ENCODE measurements around the gene TPST2.
A peak's percentile ranks its signal among the peaks of the same experiment; 100 is the strongest.

The TPST2 gene

DNA sequence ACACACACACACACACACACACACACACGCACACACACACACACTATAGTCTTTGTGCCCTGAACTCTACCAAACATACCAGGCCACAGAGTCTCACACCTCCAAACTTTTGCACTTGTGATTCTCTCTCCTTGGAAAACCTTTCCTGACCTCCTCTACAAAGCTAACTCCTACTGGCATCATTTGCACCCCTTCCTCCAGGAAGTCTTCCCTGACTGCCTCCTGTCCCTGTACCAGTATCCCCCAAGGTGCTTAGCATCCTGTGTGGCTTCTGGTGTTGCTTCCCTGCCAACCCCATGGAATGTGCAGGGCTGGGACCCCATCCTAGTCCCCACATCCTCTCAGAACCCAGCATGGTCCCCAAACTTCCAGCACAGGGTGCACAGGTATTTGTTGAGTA lies 8.9 kb downstream of the TPST2 start:
- no peak for DNase-seq (ENCODE audit: low read depth in 1 of 2, low spot score in 1 of 2)

DNA sequence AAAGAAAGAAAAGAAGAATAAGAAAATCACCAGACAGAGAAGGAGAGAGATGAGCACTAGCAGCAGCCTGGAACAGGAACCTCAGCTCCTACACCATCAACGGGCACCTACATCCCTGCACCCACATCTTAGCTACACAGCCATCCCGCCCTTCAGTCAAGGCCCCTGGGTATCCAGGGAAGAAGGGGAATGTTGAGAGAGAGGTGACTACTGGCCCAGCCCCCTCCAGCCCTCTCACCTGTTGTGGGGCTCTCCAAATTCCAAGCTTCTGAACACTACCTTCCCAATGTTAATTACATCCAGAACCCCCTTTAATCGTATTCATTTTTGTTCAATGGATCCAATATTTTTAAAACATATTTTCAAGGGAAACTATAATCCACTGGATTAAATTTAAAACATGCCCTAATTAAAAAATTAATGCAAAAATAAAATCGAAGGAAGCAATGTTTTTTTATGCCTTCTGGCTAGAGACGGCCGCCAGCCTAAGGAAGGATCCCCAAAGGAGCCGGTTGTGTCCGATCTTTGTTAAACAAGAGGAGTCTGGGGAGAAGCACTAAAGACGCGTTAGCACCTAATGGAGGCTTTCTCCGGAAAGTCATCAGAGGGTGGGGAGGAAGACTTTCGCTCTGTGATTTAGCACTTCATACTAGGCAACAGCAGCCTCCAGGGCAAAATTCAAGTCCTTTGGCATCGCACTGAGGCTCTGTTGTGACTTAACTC lies 9.5 kb downstream of the TPST2 start:
- DNase-seq (ENCODE audit: low read depth in 1 of 2, low spot score in 1 of 2), result no peak

DNA sequence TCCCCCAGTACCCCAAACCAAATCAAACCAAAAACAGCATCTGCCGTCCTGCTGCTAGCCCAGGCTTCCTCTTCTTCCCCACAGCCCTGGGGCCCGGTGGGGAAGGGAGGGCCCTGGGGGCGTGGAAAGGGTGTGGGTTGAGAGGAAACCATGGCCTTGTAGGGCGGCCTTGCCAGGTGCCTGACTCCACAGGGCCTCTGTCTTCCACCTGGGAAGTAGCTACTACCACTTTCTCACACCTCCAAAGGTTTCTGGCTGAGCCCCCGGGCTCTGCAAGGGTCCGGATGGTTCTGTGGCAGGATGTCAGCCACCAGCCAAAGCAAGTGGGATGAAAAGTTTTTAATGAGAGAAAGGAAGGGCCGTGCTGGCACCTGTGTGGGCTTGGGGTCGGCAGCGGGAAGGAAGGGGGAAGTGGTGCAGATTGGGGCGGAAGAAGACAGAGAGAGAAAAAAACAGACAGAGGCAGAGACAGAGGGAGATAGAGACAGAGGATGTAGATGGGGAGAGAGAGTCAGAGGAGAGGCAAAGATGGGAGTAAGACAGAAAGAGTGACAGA lies 10.5 kb downstream of the TPST2 start:
- DNase-seq (ENCODE audit: low read depth in 1 of 2, low spot score in 1 of 2), result peak; percentile 13 to 24

DNA sequence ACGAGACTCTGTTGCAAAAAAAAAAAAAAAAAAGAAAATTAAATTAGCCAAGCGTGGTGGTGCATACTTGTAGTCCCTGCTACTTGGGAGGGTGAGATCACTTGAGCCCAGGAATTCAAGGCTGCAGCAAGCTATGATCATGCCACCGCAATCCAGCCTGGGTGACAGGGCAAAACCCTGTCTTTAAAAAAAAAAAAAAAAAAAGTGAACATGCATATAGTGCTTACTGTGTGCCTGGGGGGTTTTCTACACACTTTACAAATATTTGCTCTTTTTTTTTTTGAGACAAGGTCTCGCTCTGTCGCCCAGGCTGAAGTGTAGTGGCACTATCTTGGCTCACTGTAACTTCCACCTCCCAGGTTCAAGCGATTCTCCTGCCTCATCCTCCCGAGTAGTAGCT lies 12.9 kb downstream of the TPST2 start:
- no peak for DNase-seq (ENCODE audit: low read depth in 1 of 2, low spot score in 1 of 2)

DNA sequence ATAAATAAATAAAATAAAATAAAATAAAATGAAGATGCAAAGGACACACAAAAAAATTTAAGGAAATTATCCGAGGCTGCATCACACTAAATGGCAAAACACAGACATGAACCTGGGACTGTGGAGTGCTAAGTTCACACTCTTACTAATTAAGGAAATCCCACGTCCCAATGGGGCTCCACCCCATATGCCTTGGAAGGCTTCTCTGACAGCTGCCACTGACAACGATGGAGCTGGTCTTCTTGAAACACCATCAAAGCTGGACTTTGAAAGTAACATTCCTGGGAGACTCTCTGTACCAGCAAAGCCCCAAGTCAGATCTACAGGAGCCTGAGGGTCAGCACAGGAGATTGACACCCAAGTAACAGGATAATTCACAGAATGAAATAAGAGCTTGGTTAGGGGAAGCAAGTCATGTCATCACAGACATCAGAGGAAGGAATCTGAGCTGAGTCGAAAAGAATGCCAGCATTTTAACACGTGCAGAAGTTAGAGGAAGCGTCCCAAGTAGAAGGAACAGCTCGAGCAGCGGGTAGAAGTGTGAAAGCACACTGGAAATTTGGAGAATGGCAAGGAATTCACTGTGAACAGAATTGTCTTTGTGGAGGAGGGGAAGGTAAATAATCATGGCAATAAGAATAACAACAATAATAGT lies 13.8 kb downstream of the TPST2 start:
- DNase-seq (ENCODE audit: low read depth in 1 of 2, low spot score in 1 of 2), result no peak

DNA sequence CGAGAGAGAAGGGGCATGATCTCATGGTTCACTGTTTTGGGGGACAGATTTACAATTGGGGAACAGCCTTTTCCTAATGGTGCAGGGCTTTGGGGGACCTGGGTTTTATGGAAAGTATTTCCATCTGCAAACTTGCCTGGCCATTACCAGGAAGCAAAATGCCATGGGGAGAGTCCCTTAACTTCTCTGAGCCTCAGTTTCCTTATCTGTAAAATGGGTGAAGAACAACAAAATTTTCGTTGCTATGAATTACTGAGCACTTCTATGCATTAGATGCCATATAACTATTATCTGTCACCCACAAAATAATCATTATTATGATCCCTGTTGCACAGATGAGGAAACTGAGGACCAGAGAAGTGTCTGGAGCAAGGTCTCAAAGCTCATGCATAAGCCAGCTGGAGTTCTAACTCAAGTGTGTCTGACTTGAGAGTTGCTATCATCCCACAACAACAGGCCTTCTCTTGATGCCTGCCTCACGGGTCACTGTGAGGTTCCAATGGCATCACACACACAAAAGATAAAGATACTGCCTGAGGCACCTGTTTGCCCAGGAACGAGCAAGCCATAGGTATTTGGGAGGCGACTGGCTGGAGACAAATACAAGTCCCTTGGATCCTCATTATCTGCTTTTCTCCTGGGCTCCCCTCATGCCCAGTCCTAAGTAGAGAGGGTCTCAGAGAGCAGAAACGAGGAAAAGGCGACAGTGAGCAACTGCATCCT lies 15.8 kb downstream of the TPST2 start:
- DNase-seq (ENCODE audit: low read depth in 1 of 2, low spot score in 1 of 2), result no peak

DNA sequence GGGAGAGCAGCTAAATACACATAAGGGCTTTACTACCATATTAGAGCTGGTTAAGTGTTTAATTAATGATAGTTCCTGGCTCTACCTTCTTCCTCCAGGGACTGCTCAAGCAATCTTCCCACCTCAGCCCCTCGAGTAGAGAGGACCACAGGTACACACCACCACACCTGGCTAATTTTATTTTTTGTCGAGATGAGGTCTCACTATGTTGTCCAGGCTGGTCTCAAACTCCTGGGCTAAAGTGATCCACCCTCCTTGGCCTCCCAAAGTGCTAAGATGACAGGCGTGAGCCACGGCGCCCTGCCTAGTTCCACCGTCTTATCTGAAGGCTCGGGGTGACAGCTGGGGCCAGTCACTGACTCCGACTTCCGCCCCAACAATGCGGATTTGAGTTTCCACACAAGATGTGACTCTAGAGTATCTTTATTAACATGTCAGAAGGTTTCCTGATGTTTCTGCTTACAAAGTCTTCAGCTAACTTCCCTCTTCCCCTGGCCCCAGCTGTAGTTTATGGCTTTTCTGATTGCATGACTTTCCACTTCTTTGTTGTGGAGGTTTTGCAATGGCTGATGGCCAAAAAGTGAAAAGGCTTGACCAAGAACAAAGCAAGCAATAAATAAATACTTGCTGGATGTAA lies 16.8 kb downstream of the TPST2 start:
- no peak for DNase-seq (ENCODE audit: low read depth in 1 of 2, low spot score in 1 of 2)

DNA sequence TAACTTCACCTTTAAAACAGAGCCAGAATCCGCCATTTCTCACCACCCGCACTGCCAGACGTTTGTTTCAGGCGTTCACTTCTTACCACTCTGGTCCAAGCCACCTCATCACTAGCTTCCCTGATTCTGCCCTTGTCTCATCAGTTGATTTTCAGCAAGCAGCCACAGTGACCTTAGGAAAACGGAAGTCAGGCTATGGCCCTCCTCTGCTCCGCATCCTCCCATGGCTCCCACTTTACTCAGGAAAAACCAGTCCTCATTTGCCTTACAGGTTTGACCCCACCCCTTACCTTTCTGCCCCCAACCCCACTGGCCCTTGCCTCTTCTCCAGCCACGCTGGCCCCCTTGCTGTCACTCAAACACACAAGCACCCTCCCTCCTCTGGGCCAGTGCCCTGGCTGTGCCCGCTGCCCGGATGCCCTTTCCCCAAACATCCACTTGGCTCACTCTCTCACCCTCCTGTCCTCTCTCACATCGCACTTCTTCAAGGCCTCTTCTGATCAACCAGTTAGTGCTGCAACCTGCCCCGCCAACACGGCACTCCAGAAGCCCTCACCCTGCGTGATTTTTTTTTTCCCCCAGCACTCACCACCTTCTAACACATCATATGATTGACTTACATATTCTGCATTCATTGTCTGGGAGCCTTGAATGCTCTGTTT lies 18.9 kb downstream of the TPST2 start:
- no peak for DNase-seq (ENCODE audit: low read depth in 1 of 2, low spot score in 1 of 2)

DNA sequence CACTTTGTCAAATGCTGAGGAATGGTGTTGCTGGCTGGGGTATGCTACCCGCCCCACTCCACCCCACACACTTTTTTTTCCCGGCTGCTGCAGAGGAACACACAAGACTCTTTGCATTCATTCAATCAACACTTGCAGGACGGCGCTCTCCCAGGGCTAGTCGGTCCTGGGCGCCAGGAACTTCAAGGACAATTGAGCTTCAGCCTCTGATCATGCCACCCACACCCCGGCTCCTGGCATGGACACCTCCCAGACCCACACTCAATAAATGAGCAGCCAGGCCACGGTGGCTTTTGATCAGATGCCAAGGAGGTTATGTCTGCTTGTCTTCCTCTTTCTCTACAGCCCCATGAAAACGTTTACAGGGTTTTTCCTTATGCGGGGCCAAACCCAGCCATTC lies 19.8 kb downstream of the TPST2 start:
- no peak for DNase-seq (ENCODE audit: low read depth in 1 of 2, low spot score in 1 of 2)

DNA sequence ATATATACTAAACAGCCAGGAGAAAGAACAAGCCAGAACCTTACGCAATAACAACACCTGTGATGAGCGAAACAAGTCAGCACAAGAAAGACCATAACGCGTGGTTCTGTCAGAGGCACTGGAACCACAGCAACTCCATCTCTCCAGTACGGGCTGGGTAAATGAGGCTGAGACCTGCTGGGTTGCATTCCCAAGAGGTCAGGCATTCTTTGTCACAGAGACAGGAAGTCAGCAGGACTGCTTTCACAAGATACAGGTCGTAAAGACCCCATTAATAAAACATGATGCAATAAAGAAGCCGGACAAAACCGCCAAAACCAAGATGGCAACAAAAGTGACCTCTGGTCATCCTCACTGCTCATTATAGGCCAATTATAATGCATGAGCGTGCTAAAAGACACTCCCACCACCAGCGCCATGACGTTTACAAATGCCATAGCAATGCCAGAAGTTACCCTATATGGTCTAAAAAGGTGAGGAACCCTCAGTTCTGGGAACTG lies 21.7 kb downstream of the TPST2 start:
- DNase-seq (ENCODE audit: low read depth in 1 of 2, low spot score in 1 of 2), result no peak

DNA sequence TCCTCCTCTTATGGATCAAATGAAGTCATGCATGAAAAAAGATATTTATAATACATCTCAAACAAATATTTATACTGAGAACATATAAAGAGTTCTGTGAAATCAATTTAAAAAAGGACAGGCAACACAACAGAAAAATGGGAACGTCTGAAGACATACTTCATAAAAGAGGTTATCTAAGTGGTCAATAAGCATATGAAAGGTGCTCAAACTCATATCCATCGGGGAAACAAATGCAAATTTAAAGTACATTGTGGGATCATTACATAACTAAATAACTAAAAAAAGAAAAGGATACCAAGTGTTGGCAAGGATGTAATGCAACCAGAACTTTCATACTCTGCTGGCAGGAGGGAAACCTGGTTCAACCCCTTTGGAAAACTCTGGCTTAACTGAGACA lies 22.3 kb downstream of the TPST2 start:
- DNase-seq (ENCODE audit: low read depth in 1 of 2, low spot score in 1 of 2), result no peak

DNA sequence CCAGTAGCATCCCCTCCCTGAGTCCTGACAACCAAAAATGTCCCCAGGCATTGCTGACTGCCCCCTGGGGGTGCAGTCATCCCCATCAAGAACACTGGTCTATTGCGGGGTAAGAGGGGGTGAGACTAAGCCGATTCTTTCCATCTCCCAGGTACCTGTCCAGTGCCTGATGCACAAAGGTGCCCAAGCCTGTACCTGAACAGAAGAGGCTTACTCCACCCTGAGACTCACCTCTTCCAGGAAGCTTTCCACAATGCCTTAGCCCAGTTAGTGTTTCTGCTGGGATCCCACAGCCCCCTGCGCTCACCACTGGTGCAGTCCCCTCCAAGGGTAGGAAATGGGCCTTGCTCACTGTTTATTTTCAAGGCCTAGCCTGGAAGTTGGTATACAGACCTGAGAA lies 22.9 kb downstream of the TPST2 start:
- no peak for DNase-seq (ENCODE audit: low read depth in 1 of 2, low spot score in 1 of 2)

DNA sequence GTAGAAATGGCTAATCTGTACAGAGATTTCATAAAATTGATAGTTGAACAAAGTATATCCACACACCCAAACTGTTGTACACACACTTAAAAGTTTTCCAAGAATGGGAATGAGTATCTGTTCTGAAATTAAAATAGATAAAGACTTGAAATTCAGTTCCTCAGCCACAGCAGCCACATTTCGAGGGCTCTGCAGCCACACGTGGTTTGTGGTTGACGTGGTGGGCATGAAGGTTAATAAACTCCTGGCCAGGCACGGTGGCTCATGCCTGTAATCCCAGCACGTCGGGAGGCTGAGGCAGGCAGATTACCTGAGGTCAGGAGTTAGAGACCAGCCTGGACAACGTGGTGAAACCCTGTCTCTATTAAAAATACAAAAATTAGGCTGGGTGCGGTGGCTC lies 24.0 kb downstream of the TPST2 start:
- DNase-seq (ENCODE audit: low read depth in 1 of 2, low spot score in 1 of 2), result no peak

DNA sequence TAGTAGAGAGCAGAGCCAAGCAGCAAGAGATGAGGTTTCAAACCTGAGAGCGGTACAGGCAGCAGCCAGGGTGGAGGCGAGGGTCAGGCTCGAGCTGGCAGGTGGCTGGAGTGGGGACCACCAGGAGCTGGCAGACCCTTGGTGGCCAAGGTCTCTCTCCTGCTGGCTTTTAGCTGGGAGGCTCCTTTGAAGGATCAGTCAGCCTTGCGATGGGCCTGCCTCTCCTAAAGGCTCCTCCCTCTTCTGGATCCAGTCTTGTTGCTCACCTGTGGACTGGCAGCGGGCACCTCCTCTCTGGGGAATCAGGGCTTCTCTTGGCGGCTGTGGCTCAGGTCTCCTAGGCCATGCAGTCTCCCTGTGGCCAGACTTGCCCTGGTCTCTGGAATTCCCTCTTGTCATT lies 24.8 kb downstream of the TPST2 start:
- DNase-seq (ENCODE audit: low read depth in 1 of 2, low spot score in 1 of 2), result no peak

DNA sequence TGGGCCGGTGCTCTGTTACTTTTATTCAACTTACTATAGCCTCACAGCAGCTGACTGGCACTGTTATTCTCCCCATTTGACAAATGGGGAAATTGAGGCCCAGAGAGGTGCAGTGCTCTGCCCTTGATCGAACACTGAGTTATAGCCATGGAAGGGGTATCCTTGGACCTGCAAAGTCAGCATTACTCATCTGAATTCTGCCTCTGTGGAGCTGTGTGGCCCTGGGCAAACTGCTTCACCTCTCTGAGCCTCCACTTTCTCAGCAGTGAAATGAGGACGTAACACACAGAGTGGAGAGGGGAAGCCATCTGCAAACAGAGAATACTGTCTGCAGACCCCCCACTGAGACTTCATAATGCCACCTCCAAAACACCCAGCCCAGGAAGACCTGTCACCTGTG lies 25.3 kb downstream of the TPST2 start:
- DNase-seq (ENCODE audit: low read depth in 1 of 2, low spot score in 1 of 2), result no peak

DNA sequence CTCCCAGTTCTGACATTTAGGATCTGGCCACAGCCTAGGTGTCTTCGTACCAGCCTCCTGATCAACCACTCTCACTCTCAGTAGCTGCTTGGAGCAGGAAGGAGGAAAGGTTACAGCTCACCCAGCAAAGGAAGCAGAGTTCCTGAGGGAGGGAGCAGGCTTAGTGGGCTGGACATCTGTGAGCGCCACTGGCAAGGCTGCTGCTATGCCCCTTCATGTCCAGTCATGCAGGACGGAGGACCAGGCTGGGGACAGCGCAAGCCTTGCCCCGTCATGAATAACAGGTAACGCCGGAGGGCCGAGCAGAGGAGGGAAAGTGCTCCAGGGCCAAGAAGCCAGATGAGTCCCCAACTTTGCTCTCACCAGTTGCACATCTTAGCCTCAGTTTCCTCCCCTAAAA lies 25.8 kb downstream of the TPST2 start:
- DNase-seq (ENCODE audit: low read depth in 1 of 2, low spot score in 1 of 2), result no peak

DNA sequence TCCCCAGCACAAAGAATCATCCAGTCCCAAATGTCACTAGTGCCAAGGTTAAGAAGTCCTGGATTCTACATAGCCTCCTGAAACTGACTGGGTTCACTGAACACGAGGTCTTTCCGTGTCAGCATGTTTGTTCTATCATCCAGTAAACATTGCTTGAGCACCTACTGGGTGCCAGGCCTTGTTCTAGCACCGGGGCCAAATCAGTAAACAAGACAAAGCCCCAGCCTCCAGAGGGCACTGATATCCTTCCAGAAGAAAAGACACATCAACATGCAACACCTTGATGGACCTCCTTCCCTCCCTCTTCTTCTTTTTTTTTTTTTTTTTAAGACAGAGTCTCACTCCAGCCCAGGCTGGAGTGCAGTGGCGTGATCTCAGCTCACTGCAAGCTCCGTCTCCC lies 26.9 kb downstream of the TPST2 start:
- DNase-seq (ENCODE audit: low read depth in 1 of 2, low spot score in 1 of 2), result no peak

DNA sequence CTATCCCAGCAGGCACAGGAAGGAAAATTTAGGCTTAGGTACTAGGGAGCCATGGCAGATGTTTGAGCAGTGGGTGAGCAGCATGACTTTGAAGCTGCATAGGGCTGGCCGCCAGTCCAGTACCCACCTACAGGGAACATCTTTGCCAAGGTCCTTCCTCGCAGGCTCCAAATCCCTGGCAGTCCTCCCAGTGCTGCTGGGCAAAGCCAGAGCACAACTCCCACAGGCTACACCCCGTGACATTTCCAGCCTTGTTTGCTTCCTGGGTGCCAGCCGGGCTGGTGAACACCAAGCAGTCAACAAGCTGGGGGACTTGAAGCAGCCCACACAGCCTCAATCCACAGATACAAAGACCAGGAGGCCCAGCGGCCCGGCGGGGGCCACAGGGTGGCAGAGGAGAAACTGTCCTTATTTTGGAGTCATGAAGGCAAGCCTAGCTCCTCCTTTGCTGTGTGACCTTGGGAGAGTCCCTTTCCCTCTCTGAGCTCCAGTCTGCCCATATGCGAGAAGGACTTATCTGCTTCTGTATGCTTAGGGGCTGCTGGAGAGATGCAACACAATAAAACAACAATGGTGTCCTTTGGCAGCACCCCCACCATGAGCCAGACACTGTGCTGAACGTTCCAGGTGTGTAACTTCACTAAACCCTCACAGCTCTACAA lies 28.0 kb downstream of the TPST2 start:
- no peak for DNase-seq (ENCODE audit: low read depth in 1 of 2, low spot score in 1 of 2)

DNA sequence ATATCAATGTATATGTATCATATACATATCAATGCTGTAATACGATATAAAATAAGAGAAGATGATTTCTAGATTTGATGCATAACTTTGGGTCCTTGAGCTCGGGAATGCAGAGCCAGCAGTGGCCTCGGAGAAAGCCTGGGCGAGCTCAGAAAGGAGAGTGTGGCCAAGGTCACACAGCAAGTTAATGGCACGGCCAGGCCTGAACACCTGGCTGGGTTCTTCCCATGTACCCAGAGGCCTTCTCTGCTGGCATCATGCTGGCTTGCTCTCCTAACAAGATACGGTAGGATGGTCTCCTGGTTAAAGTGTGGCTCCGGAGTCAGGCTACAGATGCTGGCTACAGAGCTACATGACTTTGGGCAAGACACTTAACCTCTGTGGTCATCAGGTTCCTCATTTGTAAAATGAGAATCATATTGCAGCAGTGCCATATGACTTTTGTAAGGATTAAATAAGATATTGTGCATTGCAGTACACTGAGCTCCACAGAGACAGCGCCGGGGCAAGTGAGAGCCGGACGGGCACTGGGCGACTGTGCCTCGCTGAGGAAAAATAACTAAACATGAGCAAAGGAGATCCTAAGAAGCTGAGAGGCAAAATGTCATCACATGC lies 29.9 kb downstream of the TPST2 start:
- DNase-seq (ENCODE audit: low read depth in 1 of 2, low spot score in 1 of 2), result no peak
